Left renal cortex interstitium (tissue), 4 donors: ENCODE data around the gene ITPA. TPM values are rescaled to one million over a fixed set of nuclear protein-coding genes. Genes with fewer than 3 reads are reported as not detected.
"Not testable (repeated sequence)": the region's sequence is repeated elsewhere in the genome, so short reads cannot be mapped to it uniquely, and the experiment has no call there.

ENCODE experiments used
- DNase-seq, 4 donors: peaks; one replicate each; pipeline ENCODE4 v3.0.0-alpha.2; 2013; ENCODE audit warnings: low read depth in 4 of 4, low spot score in 2 of 4, missing footprints in 1 of 4
- polyA plus RNA-seq, 4 donors: library from polyadenylated mRNA; unstranded; fragments of 120-200 nt; gene quantifications; one replicate each; pipeline ENCODE4 v1.2.1, GENCODE V29; 2013; ENCODE audit not compliant: insufficient read length in 4 of 4

The ITPA gene
- polyA plus RNA-seq, 4 donors: 46.4 to 74.4 (median 68.9) TPM

GRCh38 chr20:3195590-3196237 is 13.6 kb upstream of the ITPA start:
- DNase-seq: no peak

- DNase-seq: no peak
Observed at GRCh38 chr20:3199206-3199605, 10.1 kb upstream of the ITPA start.

GRCh38 chr20:3199976-3200755 is 9.1 kb upstream of the ITPA start:
- no peak for DNase-seq

GRCh38 chr20:3202965-3203314 is 6.4 kb upstream of the ITPA start:
- DNase-seq: no peak

GRCh38 chr20:3203315-3204123 is 5.8 kb upstream of the ITPA start:
- DNase-seq: no peak

GRCh38 chr20:3204124-3204794 is 5.0 kb upstream of the ITPA start, which contains the start of gene DDRGK1:
Gene DDRGK1, minus strand, starts transcription at chr20:3204682. Its CDS starts 55 bp downstream, at chr20:3204627.
- DNase-seq: peak in 2 of 4 donors; percentile 78 to 79

GRCh38 chr20:3208786-3209256 is 477 bp upstream of the ITPA start:
- DNase-seq: no peak

GRCh38 chr20:3209946-3210317 is 634 bp downstream of the ITPA start:
- no peak for DNase-seq

- DNase-seq: no peak
Observed at GRCh38 chr20:3210346-3210745, 1.0 kb downstream of the ITPA start.

- no peak for DNase-seq
Observed at GRCh38 chr20:3213226-3213625, 3.9 kb downstream of the ITPA start.

GRCh38 chr20:3215359-3215917 is 6.1 kb downstream of the ITPA start:
- not testable (repeated sequence) for DNase-seq

- no peak for DNase-seq
Observed at GRCh38 chr20:3218307-3218988, 9.2 kb downstream of the ITPA start.

- no peak for DNase-seq
Observed at GRCh38 chr20:3221398-3222226, 12.3 kb downstream of the ITPA start.

- DNase-seq: peak in 1 of 4 donors; percentile 68
Observed at GRCh38 chr20:3222635-3223600, 13.6 kb downstream of the ITPA start.

- no peak for DNase-seq
Observed at GRCh38 chr20:3223651-3223993, 14.3 kb downstream of the ITPA start.

GRCh38 chr20:3223994-3224680 is 14.8 kb downstream of the ITPA start:
- no peak for DNase-seq

- no peak for DNase-seq
Observed at GRCh38 chr20:3224681-3225421, 15.6 kb downstream of the ITPA start.
